Left colon (tissue), 2 donors: ENCODE results near the gene MAP1B. TPM values are rescaled to one million over a fixed set of nuclear protein-coding genes. Genes with fewer than 3 reads are reported as not detected.

Experiments
- ATAC-seq: fragments of 200-7000 bp; cut with Tn5 transposase; one replicate; pipeline ENCODE4 v1.9.1; 2020; ENCODE audit warnings: mild to moderate bottlenecking, moderate library complexity
- DNase-seq, 2 donors: peaks; one replicate each; pipeline ENCODE4 v3.0.0-alpha.2; 2020
- intact Hi-C, 2 donors: fragments of 100-400 bp; cut with DNase I in 1 of 2; cut with micrococcal nuclease in 1 of 2; formaldehyde crosslinking; loops; one replicate each; pipeline versions ENCODE4 v1.11.2 to v1.14.0; 2022; cut with DNase I, micrococcal nuclease
- total RNA-seq, 2 donors: library from RNA; stranded (reverse); fragmentation: NEBNext Ultra II Directional; extraction: Animal tissue kit (Norgen Biotek cat#: 25700); gene quantifications; one replicate each; pipeline ENCODE4 v1.2.1, GENCODE V29; 2021
- donor health status: DM: no; HTN: no; CAD: no.
- donor health status: DM: yes; HTN: yes; CAD: no.

MAP1B gene
- total RNA-seq, 2 donors from 2014 or later: 6.4 to 17.1 TPM

- DNase-seq (no peak), ATAC-seq (no peak)
- intact Hi-C loops: no loop called here
Measured at GRCh38 chr5:72205431-72206009, 98.2 kb downstream of the MAP1B start.

DNA sequence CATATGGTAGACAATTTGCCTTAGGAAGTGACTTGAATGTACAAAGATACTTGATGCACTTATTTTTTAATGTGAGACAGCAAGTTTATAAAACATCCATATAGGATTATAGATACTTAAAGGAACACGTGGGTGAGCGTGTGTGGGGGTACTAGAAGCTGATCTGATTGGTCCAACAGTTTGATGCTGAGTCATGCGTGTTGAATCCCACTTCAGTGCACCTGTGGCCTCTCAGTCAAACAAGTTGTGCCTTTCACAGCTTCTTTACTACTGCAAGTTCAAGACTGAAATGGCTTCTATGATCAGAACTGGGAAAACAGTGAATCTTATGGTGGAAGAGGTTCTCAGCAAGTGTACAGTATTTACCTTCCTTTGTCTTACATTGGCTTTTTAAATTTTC lies 98.9 kb downstream of the MAP1B start:
- DNase-seq: no peak
- intact Hi-C loops: no loop called here
- ATAC-seq: no peak

- intact Hi-C loops: no loop called here
- no peak for ATAC-seq
Measured at GRCh38 chr5:72206994-72207393, 99.7 kb downstream of the MAP1B start.

GRCh38 chr5:72208324-72208926 lies 101.2 kb downstream of the MAP1B start:
- intact Hi-C loops: no loop called here
- ATAC-seq (no peak), DNase-seq (no peak)

More at GRCh38 chr5:72206994-72207393, 99.7 kb downstream of the MAP1B start:
- no peak for DNase-seq

GRCh38 chr5:72209147-72210115 lies 102.2 kb downstream of the MAP1B start:
- intact Hi-C loops: no loop called here
- DNase-seq: no peak
- ATAC-seq: no peak

DNA sequence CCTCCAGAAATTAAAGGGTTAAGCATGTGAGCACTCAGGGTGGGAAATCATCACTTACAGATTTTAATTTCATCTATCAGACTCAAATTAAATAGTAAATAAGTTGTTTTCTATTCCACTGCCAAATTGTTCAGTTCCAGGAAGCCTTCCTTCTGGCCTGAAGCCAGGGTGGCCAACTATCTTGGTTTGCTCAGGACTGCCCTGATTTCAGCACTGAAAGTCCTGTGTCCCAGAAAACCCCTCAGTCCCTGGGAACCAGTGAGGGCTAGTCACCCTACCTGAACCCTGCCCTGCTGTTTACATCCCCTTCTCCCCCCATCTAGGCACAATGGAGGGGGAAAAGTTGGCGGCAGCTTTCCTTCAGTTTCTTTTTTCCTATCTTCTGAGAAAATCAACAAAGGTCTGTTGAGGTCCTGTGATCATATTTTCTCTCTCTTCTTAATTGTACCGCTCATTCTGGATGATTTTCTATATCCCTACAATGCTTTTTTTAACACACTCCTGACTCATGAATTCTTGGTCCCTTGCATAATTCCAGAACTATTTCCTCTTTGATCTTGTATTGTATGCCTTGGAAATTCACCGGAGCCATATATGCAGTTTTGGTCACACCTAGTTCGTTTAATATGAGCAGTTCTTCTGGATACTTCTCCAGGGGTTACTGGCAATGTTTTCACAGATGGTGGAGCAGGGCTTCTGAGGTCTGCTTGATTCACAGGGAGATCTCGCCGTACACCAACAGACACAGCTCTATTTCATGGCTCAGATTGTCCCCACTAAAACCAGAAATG lies 103.8 kb downstream of the MAP1B start:
- peak; percentile 40 for ATAC-seq
- peak in 1 of 2 donors; percentile 40 for DNase-seq
- intact Hi-C loops: no loop called here

DNA sequence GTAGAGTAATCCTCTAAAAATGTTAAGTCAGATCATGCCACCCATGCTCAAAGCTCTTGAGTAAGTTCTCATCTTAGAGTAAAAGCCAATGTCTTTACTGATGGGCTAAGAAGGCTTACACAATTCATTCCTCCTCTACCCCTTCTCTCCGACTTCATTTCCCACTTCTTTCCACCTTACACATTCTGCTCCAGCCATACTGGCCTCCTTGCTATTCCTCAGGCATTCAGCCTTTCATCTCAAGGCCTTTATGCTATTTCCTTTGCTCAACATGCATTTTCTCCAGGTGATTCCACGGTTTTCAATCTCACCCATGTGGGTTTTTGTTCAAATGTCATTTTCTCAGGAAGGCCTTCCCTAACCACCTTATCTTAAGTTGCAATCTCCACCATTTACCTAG lies 104.9 kb downstream of the MAP1B start:
- ATAC-seq (no peak), DNase-seq (no peak)
- intact Hi-C loops: no loop called here

DNA sequence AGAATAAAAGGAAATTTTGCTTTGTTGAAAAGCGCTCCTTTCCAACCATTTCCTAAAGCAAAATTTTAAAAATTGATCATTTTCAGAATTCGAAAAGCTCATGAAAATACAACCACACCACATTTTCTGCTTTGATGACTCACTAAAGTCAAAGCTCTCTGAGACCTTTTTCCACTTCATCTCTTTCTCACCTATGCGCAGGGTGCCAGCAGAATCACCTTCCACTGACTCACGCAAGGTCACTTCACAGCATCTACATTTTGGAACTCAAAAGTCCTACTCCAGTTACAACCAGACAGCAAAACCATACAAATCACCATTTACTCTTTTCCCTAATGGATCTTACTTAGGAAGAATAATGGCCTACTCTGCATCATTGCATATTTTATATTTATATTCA lies 106.2 kb downstream of the MAP1B start:
- DNase-seq (no peak), ATAC-seq (no peak)
- intact Hi-C loops: no loop called here

DNA sequence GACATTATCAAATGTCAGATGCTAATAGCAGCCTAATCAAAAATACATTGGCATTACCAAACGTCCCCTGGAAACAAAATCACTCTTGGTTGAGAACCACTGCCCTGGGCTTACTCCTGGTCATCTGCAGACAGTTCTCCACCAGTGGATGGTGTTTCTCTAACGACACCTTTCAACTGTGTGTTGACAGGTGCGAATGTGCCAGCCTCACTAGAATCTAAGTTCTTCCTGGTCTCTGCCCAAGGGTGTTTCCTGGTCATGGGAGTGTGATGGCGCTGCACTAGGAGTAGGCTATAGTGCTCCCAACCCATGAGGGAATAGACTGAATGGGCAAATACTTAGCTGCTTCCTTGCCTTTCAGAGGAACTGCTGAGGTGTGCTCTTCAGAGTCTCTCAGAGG lies 106.9 kb downstream of the MAP1B start:
- intact Hi-C loops: no loop called here
- ATAC-seq (peak; percentile 44), DNase-seq (no peak)

- ATAC-seq (no peak), DNase-seq (no peak)
- intact Hi-C loops: no loop called here
Measured at GRCh38 chr5:72216756-72217155, 109.5 kb downstream of the MAP1B start.

DNA sequence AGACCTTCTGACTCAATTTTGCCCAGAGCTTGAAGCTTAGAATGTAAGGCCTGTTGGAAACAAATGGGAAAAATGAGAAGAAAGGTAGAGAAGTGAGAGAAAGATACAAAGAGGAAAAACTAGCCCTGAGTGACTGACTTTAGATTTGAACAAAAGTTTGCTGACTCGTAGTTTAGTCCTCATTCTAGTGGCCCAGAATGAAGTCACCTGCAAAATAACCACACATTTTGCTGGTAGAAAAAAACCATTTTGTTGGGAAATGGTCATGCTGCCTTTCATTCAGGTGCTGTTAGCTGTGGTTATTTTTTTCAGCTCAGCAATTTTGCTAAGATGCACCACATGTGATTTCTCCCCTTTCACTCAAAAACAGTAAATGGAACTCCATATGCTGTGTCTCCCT lies 113.8 kb downstream of the MAP1B start:
- intact Hi-C loops: no loop called here
- no peak for ATAC-seq
- DNase-seq: no peak

DNA sequence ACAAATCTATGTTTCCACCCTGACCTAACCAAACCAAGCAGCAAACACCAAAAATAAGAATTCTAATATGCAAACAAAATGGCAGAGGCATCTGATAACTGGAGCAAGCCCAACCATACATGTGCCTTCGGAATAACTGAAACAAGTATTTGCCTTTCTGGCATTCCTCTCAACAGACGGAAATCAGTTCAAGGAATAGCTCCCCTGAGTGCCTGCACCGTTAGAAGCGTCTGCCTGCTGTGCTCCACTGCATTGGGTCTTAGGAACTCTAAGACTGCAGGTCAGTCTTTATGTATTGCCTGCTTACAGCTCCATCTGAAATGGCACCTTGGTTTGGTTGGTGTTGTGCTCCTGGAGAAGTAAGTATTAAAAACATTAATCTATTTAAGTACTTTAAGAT lies 114.3 kb downstream of the MAP1B start:
- intact Hi-C loops: no loop called here
- DNase-seq: no peak
- ATAC-seq: no peak

DNA sequence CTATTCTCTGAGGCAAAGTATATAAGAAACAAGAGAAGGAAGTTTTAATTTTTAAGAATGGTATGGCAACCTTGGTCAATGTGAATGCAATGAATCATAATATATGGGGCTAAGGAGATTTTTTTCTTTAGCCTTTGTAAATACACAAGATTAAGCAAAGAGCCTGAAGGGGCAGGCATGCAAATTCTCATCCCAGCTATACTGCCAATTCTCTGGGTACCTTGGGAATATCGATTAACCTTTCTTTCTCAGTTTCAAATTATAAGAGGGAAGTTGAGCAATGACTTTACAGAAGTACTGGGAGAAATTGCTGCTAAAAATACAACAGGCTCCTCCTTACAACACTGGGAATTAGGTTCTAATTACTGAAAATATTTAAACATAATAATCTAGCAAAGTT lies 115.2 kb downstream of the MAP1B start:
- ATAC-seq (no peak), DNase-seq (no peak)
- intact Hi-C loops: no loop called here

DNA sequence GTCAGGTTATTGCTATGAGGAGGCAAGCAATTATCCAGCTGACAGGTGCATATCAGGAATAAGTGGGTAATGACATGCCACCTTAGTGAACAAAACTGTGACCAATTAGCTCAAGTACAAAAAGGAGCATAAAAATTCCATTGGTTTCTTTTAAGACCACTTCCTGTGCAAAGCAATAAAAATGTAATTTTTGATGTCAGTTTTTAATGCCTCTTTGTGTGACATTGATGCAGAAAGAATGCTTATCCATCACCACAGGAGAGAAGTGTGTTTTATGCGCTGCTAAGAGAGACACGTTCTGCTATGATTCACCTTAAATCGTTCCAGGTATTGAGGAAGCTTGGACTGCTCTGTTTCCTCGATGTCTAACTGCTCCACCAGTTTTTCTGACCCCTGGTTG lies 116.1 kb downstream of the MAP1B start:
- no peak for ATAC-seq
- intact Hi-C loops: no loop called here
- no peak for DNase-seq

GRCh38 chr5:72224946-72225463 lies 117.7 kb downstream of the MAP1B start:
- DNase-seq (no peak), ATAC-seq (no peak)
- intact Hi-C loops: no loop called here

GRCh38 chr5:72225741-72226140 lies 118.5 kb downstream of the MAP1B start:
- no peak for DNase-seq
- intact Hi-C loops: no loop called here
- ATAC-seq: no peak

DNA sequence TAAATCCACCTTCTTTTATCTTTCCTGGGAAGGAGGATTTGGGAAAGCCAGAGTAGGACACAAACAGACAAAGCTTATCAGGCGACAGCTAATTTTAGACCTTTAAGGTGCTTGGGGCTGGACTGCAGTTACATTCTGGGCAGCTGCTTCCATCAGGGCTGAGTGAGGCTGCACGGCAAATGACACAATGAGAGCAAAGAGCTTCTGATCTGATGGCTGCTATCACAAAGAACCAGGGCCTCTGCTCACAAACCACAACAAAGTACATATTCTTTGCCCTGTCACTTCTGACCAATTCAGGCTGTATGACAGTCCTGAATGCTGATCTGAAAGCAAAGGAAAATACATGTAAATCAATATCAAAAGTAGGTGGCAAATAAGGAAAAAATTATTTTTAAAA lies 119.7 kb downstream of the MAP1B start:
- ATAC-seq: no peak
- intact Hi-C loops: no loop called here
- DNase-seq: no peak

- DNase-seq: no peak
- ATAC-seq: no peak
- intact Hi-C loops: no loop called here
Measured at GRCh38 chr5:72228960-72229359, 121.7 kb downstream of the MAP1B start.
